ENCODE measurements around the gene RAPGEF2. TPM values are rescaled to one million over a fixed set of nuclear protein-coding genes. Genes with fewer than 3 reads are reported as not detected.

RAPGEF2 gene
- total and polyA plus RNA-seq, 10 of the 15 experiments (the other 5 are each of a cell fraction or from before 2014, with no cell fraction given): 0.31 to 24.0 (median 2.9) TPM

DNA sequence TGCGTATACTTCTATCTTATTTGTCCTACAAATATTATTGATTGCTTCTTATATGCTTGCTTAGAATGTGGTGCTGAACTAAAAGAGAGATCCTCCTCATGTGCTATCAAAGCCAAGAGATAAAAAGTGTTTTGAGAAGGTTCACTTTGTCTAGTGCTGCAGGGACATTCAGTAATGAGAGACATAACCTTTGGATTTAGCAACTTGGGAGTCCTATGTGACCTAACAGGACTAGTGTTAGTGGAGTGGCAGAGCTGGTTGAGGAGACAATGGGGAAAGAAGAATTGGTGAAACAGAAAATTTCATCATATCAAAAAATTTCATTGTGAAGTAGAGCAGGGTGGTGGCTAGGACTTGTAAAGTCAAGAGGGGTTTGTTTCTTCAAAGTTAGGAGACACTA lies 117.0 kb downstream of the RAPGEF2 start:
- in situ Hi-C loops (cut with MboI): loop anchor here (25.0 kb wide), 1 partner anchor 958 kb away; no protein-coding TSS in a partner anchor
- POLR2A ChIA-PET: no interaction called here
- no peak for TF ChIP-seq BMI1 (IDR thresholded peaks at IDR 0.05; ENCODE audit: borderline replicate concordance)
- TF ChIP-seq DPF2 (IDR thresholded peaks at IDR 0.05): no peak
- TF ChIP-seq CREM (IDR thresholded peaks at IDR 0.05; ENCODE audit: low read depth): no peak
- TF ChIP-seq ZNF622 (IDR thresholded peaks at IDR 0.05): no peak
- TF ChIP-seq, protein P1, sequence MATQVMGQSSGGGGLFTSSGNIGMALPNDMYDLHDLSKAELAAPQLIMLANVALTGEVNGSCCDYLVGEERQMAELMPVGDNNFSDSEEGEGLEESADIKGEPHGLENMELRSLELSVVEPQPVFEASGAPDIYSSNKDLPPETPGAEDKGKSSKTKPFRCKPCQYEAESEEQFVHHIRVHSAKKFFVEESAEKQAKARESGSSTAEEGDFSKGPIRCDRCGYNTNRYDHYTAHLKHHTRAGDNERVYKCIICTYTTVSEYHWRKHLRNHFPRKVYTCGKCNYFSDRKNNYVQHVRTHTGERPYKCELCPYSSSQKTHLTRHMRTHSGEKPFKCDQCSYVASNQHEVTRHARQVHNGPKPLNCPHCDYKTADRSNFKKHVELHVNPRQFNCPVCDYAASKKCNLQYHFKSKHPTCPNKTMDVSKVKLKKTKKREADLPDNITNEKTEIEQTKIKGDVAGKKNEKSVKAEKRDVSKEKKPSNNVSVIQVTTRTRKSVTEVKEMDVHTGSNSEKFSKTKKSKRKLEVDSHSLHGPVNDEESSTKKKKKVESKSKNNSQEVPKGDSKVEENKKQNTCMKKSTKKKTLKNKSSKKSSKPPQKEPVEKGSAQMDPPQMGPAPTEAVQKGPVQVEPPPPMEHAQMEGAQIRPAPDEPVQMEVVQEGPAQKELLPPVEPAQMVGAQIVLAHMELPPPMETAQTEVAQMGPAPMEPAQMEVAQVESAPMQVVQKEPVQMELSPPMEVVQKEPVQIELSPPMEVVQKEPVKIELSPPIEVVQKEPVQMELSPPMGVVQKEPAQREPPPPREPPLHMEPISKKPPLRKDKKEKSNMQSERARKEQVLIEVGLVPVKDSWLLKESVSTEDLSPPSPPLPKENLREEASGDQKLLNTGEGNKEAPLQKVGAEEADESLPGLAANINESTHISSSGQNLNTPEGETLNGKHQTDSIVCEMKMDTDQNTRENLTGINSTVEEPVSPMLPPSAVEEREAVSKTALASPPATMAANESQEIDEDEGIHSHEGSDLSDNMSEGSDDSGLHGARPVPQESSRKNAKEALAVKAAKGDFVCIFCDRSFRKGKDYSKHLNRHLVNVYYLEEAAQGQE (IDR thresholded peaks at IDR 0.05; ENCODE audit: low read depth, low read length): no peak
- TF ChIP-seq MEF2B (IDR thresholded peaks at IDR 0.05; ENCODE audit: partially characterized antibody, poor library complexity, severe bottlenecking): no peak
- TF ChIP-seq ZBED1 (IDR thresholded peaks at IDR 0.05; ENCODE audit: borderline replicate concordance): no peak
- TF ChIP-seq PRDM15 (CRISPR knock-in tag; IDR thresholded peaks at IDR 0.05): no peak
- TF ChIP-seq NBN (IDR thresholded peaks at IDR 0.05): no peak
- no peak for TF ChIP-seq EED (IDR thresholded peaks at IDR 0.05; ENCODE audit: low read depth)
- no peak for TF ChIP-seq MXI1 (IDR thresholded peaks at IDR 0.05; ENCODE audit: low read depth, low read length)
- TF ChIP-seq ZNF384 (IDR thresholded peaks at IDR 0.05; ENCODE audit: borderline replicate concordance, low read depth, low read length): no peak
- TF ChIP-seq YBX1 (IDR thresholded peaks at IDR 0.05): no peak
- no peak for TF ChIP-seq RFX5 (IDR thresholded peaks at IDR 0.05; ENCODE audit: low read depth, low read length)
- no peak for TF ChIP-seq SMAD5 (IDR thresholded peaks at IDR 0.05; ENCODE audit: low read depth)
- TF ChIP-seq KAT2A (conservative IDR thresholded peaks at IDR 0.05; ENCODE audit: control insufficient read depth, low read depth, low read length): no peak
- TF ChIP-seq, protein P2, sequence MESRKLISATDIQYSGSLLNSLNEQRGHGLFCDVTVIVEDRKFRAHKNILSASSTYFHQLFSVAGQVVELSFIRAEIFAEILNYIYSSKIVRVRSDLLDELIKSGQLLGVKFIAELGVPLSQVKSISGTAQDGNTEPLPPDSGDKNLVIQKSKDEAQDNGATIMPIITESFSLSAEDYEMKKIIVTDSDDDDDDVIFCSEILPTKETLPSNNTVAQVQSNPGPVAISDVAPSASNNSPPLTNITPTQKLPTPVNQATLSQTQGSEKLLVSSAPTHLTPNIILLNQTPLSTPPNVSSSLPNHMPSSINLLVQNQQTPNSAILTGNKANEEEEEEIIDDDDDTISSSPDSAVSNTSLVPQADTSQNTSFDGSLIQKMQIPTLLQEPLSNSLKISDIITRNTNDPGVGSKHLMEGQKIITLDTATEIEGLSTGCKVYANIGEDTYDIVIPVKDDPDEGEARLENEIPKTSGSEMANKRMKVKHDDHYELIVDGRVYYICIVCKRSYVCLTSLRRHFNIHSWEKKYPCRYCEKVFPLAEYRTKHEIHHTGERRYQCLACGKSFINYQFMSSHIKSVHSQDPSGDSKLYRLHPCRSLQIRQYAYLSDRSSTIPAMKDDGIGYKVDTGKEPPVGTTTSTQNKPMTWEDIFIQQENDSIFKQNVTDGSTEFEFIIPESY (IDR thresholded peaks at IDR 0.05): no peak
- no peak for TF ChIP-seq LARP7 (IDR thresholded peaks at IDR 0.05)
- TF ChIP-seq SPI1 (IDR thresholded peaks at IDR 0.05; ENCODE audit: borderline replicate concordance, insufficient read depth, low read depth, low read length): no peak

More for the DNA sequence above, 117.0 kb downstream of the RAPGEF2 start:
- peaks cover 3% of the 10 kb centered on the region; the same call in 1 of the 2 replicates for H4K20me1 ChIP-seq (ENCODE audit: control insufficient read depth, insufficient read depth)
- no peaks in the 10 kb centered on the region; the same call in none of the 2 replicates for H3K79me2 ChIP-seq (ENCODE audit: control insufficient read depth, insufficient read depth, low read length)
- no peaks in the 10 kb centered on the region for H3K36me3 ChIP-seq (ENCODE audit: control insufficient read depth in 2 of 2, insufficient read depth in 2 of 2, low read length in 1 of 2)
- FAIRE-seq: no peak
- no peaks in the 10 kb centered on the region; the same call in 2 of the 3 replicates for H3K9me3 ChIP-seq (replicated peaks; ENCODE audit: control insufficient read depth, insufficient read depth, low read length)
- H3K4me1 ChIP-seq (ENCODE audit: control insufficient read depth, insufficient read depth, low read length): no peaks in the 10 kb centered on the region
- RAD21 ChIA-PET (ENCODE audit: unreplicated experiment): no interaction called here
- no peak for DNase-seq (ENCODE audit: low read depth, low spot score)
- SMC1A ChIA-PET (ENCODE audit: uncharacterized antibody, unreplicated experiment): no interaction called here
- H3K4me3 ChIP-seq: no peak overlapping the region
- no peak for ATAC-seq
- H3K27ac ChIP-seq (ENCODE audit: control insufficient read depth, insufficient read depth): no peak overlapping the region
- no peak overlapping the region for H2AFZ ChIP-seq (ENCODE audit: control insufficient read depth, low read depth, low read length)
- no TSS peak for BruUV-seq (replicated peaks)
- H3K4me2 ChIP-seq (ENCODE audit: control insufficient read depth, insufficient read depth): no peak overlapping the region
- 100% methylated on average over 1 of the region's 1 CpG for WGBS (ENCODE audit: insufficient coverage, insufficient replicate concordance, low lambda C conversion rate, missing lambda C conversion rate)
- H3K27me3 ChIP-seq (replicated peaks in 1 of 2; ENCODE audit: control insufficient read depth in 2 of 2, insufficient read depth in 2 of 2, low read length in 1 of 2): no peaks in the 10 kb centered on the region
- intact Hi-C loops (cut with micrococcal nuclease; ENCODE audit: unreplicated experiment): no loop called here
- CTCF ChIA-PET: no interaction called here
- H3K9ac ChIP-seq (ENCODE audit: control insufficient read depth, insufficient read depth, low read length): no peak overlapping the region
